Neuron (in vitro differentiated cells): ENCODE data around the gene RTN4RL2.
A peak's percentile ranks its signal among the peaks of the same experiment; 100 is the strongest.

Experiments
- H2AFZ ChIP-seq: one replicate; pipeline ENCODE4 v1.6.1; 2013; ENCODE audit warnings: low read depth, mild to moderate bottlenecking, inconsistent platforms, low read length, moderate library complexity
- H3K27me3 ChIP-seq: one replicate; pipeline ENCODE4 v1.6.1; 2013; ENCODE audit warnings: low read length; ENCODE audit not compliant: insufficient read depth
- H3K36me3 ChIP-seq: one replicate; pipeline ENCODE4 v1.6.1; 2013; ENCODE audit warnings: low read length; ENCODE audit not compliant: insufficient read depth
- H3K4me1 ChIP-seq: one replicate; pipeline ENCODE4 v1.6.1; 2013; ENCODE audit warnings: low read length; ENCODE audit not compliant: insufficient read depth
- H3K4me3 ChIP-seq: 2 replicates; pipeline ENCODE4 v1.5.1; 2013; ENCODE audit warnings: mild to moderate bottlenecking, low read length, moderate library complexity
- H3K9me3 ChIP-seq: one replicate; pipeline ENCODE4 v1.6.1; 2013; ENCODE audit warnings: low read length

Gene RTN4RL2

GRCh38 chr11:57460022-57460757 lies at the start of gene RTN4RL2:
Gene RTN4RL2, plus strand, starts transcription at chr11:57460528. Its CDS starts 338 bp downstream, at chr11:57460866.
- no peaks in the 10 kb centered on the region for H3K36me3 ChIP-seq
- H3K9me3 ChIP-seq = no peaks in the 10 kb centered on the region
- peaks cover 16% of the 10 kb centered on the region for H3K27me3 ChIP-seq
- peaks cover 43% of the 10 kb centered on the region for H3K4me1 ChIP-seq
- peak within 1 kb of the TSS; percentile 58 for H3K4me3 ChIP-seq
- peak within 1 kb of the TSS; percentile 38 for H2AFZ ChIP-seq

DNA sequence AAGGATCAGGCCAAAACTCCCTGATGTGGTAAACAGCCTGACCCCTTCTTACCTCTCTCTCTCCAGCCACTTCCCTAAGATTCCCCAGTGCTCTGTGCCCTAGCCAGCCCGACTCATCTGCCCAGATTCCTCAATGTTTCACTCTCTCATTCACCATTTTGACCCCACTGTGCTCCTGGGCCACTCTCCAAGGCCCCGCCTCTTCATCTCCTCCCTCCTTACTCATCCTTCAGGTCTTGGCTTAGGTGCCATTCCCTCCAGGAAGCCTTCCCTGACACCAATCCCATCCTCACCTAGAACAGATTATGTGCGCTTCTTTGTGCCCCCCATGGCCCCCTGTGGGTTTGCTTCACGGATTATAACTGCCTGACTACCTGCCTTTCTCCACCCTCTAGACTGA lies 46.6 kb upstream of the RTN4RL2 start:
- Histone ChIP-seq H2AFZ (no peak overlapping the region), H3K4me3 (no peak overlapping the region), H3K4me1 (no peaks in the 10 kb centered on the region), H3K27me3 (no peaks in the 10 kb centered on the region), H3K36me3 (peaks cover 27% of the 10 kb centered on the region), H3K9me3 (no peaks in the 10 kb centered on the region)

DNA sequence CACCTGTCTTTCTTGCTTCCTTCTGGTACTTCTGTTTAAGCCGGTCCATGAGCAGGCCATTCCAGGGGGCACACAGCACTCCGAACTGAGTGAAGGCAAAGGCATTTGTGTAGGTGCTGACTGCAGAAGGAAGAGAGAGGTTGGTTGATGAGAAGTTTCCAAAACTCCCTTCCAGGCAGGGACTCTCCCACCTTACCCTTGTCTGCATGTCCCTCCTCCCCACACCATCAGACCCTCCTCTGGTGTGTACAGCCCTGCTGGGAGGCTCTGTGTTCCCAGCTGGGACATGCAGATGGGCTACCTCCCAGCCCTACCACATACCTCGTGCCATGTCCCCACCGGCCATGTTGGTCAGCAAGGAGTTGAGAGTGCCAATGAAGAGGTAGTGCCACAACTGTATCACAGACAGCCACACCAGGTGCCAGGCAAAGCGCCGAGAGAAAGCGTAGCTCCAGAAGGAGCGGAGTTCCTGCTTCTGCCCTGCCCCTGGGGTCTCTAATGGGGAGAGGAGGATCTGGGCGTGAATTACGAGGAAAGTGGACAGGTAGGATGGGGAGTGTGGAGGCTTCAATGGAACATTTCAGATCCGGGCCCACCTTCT lies 45.6 kb upstream of the RTN4RL2 start:
- Histone ChIP-seq H3K9me3 (no peaks in the 10 kb centered on the region), H3K4me3 (no peak overlapping the region), H3K4me1 (no peaks in the 10 kb centered on the region), H3K27me3 (no peaks in the 10 kb centered on the region), H2AFZ (no peak overlapping the region), H3K36me3 (peaks cover 20% of the 10 kb centered on the region)

DNA sequence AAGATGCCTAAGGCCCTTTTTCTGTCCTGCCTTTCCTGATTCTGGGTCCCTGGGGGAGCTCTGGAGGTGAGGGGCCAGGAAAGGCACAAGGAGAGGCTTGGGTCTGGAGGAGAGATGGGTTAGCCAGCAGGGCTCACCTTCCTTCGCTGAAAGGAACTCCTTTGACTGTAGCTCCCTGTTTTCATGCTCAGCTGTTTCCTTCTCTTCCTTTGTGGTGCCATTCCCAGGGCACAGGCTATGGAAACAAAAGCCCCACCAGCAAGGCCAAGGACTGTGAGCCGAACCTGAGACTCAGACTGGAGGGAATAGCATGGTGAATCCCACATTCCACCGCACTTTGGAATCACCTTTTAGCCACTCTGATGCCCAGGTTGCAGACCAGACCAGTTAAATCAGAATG lies 43.9 kb upstream of the RTN4RL2 start:
- Histone ChIP-seq H3K9me3 (no peaks in the 10 kb centered on the region), H2AFZ (no peak overlapping the region), H3K4me3 (no peak overlapping the region), H3K36me3 (peaks cover 20% of the 10 kb centered on the region), H3K27me3 (no peaks in the 10 kb centered on the region), H3K4me1 (no peaks in the 10 kb centered on the region)

GRCh38 chr11:57417056-57417455 lies 43.3 kb upstream of the RTN4RL2 start:
- no peaks in the 10 kb centered on the region for H3K9me3 ChIP-seq
- no peak overlapping the region for H2AFZ ChIP-seq
- no peaks in the 10 kb centered on the region for H3K27me3 ChIP-seq
- no peaks in the 10 kb centered on the region for H3K4me1 ChIP-seq
- H3K4me3 ChIP-seq = no peak overlapping the region
- H3K36me3 ChIP-seq = peaks cover 20% of the 10 kb centered on the region

- H3K4me3 ChIP-seq = no peak overlapping the region
- peaks cover 20% of the 10 kb centered on the region for H3K36me3 ChIP-seq
These were observed 42.2 kb upstream of the RTN4RL2 start for GRCh38 chr11:57418131-57418530.

DNA sequence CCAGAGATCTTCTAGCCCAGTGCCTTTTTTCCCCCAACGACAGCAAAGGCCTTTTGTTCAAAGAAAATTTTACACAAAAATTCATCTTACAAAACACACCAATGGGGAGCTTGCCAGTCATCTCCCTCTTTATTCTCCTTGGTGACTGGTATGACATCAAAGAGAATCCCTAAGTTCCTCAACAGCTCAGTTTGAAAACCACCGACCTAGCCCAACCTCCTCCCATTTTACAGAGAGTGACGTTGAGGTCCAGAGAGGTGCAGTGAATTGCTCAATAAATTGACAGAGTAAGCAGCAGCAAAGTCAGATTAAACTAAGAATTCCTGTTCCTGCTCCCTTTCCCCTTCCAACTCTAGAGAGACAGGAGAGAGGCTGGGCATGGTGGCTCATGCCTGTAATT lies 41.2 kb upstream of the RTN4RL2 start:
- Histone ChIP-seq H3K9me3 (no peaks in the 10 kb centered on the region), H3K4me1 (no peaks in the 10 kb centered on the region), H2AFZ (no peak overlapping the region), H3K4me3 (no peak overlapping the region), H3K27me3 (no peaks in the 10 kb centered on the region), H3K36me3 (peaks cover 20% of the 10 kb centered on the region)

More at GRCh38 chr11:57418131-57418530, 42.2 kb upstream of the RTN4RL2 start:
- Histone ChIP-seq H2AFZ (no peak overlapping the region), H3K9me3 (no peaks in the 10 kb centered on the region), H3K27me3 (no peaks in the 10 kb centered on the region), H3K4me1 (no peaks in the 10 kb centered on the region)

DNA sequence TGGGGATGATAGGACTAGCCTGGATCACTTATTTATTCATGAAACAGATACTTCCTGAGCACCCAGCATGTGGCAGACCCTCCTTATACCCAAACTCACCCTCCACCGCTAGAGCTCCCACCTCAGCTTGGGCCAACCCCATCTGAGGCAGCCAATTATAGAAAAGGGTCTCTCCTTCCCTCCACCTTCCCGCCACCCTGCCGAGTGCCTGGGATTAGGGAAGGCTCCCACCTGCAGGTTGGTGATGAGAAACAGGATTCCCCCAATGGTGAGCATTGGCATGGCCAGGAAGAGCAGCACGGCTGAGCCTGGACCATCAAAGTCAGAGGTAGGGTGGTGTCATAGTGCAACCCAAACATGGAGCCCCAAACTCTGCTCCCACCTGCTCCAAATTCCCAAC lies 39.3 kb upstream of the RTN4RL2 start:
- peaks cover 2% of the 10 kb centered on the region for H3K4me1 ChIP-seq
- H3K36me3 ChIP-seq = peaks cover 12% of the 10 kb centered on the region
- H3K4me3 ChIP-seq = no peak overlapping the region
- no peaks in the 10 kb centered on the region for H3K27me3 ChIP-seq
- H3K9me3 ChIP-seq = no peaks in the 10 kb centered on the region
- no peak overlapping the region for H2AFZ ChIP-seq

GRCh38 chr11:57421805-57422204 lies 38.5 kb upstream of the RTN4RL2 start:
- H3K9me3 ChIP-seq = no peaks in the 10 kb centered on the region
- H3K4me3 ChIP-seq = no peak overlapping the region
- no peak overlapping the region for H2AFZ ChIP-seq
- H3K36me3 ChIP-seq = peaks cover 12% of the 10 kb centered on the region
- H3K4me1 ChIP-seq = peaks cover 8% of the 10 kb centered on the region
- H3K27me3 ChIP-seq = no peaks in the 10 kb centered on the region

- no peaks in the 10 kb centered on the region for H3K9me3 ChIP-seq
- peaks cover 8% of the 10 kb centered on the region for H3K4me1 ChIP-seq
- no peak overlapping the region for H2AFZ ChIP-seq
- H3K27me3 ChIP-seq = no peaks in the 10 kb centered on the region
- peaks cover 7% of the 10 kb centered on the region for H3K36me3 ChIP-seq
- no peak overlapping the region for H3K4me3 ChIP-seq
These were observed 37.7 kb upstream of the RTN4RL2 start for GRCh38 chr11:57422669-57423068.

- peaks cover 3% of the 10 kb centered on the region for H3K36me3 ChIP-seq
- H3K4me1 ChIP-seq = peaks cover 8% of the 10 kb centered on the region
- no peaks in the 10 kb centered on the region for H3K9me3 ChIP-seq
- no peak overlapping the region for H3K4me3 ChIP-seq
- H3K27me3 ChIP-seq = no peaks in the 10 kb centered on the region
- no peak overlapping the region for H2AFZ ChIP-seq
These were observed 36.1 kb upstream of the RTN4RL2 start for GRCh38 chr11:57424137-57424791.

GRCh38 chr11:57424792-57425564 lies 35.4 kb upstream of the RTN4RL2 start:
- H3K36me3 ChIP-seq = peaks cover 3% of the 10 kb centered on the region

More at GRCh38 chr11:57424792-57425564, 35.4 kb upstream of the RTN4RL2 start:
- H3K9me3 ChIP-seq = no peaks in the 10 kb centered on the region
- no peak overlapping the region for H3K4me3 ChIP-seq
- no peak overlapping the region for H2AFZ ChIP-seq
- no peaks in the 10 kb centered on the region for H3K27me3 ChIP-seq
- peaks cover 8% of the 10 kb centered on the region for H3K4me1 ChIP-seq
